ENCODE measurements around the gene AP3S2.
"Not testable (repeated sequence)": the region's sequence is repeated elsewhere in the genome, so short reads cannot be mapped to it uniquely, and the experiment has no call there.

Gene AP3S2

GRCh38 chr15:89797678-89798201, 96.1 kb downstream of the AP3S2 start:
- no peak for DNase-seq

GRCh38 chr15:89795996-89796395, 97.8 kb downstream of the AP3S2 start:
- no peak for DNase-seq

- no peak for DNase-seq
Observed at GRCh38 chr15:89794627-89795241, 99.1 kb downstream of the AP3S2 start.

- no peak for DNase-seq
Observed at GRCh38 chr15:89792106-89792805, 101.5 kb downstream of the AP3S2 start.

GRCh38 chr15:89790661-89791060, 103.1 kb downstream of the AP3S2 start:
- no peak for DNase-seq

GRCh38 chr15:89790206-89790605, 103.6 kb downstream of the AP3S2 start:
- DNase-seq, result no peak

GRCh38 chr15:89788585-89788984, 105.2 kb downstream of the AP3S2 start:
- DNase-seq, result not testable (repeated sequence)

GRCh38 chr15:89787944-89788343, 105.8 kb downstream of the AP3S2 start:
- DNase-seq, result no peak

GRCh38 chr15:89785774-89786140, 108.0 kb downstream of the AP3S2 start:
- no peak for DNase-seq

- no peak for DNase-seq
Observed at GRCh38 chr15:89785064-89785773, 108.6 kb downstream of the AP3S2 start.

GRCh38 chr15:89784686-89784960, 109.2 kb downstream of the AP3S2 start:
- DNase-seq, result no peak

GRCh38 chr15:89783861-89784685, 109.7 kb downstream of the AP3S2 start:
- no peak for DNase-seq

- no peak for DNase-seq
Observed at GRCh38 chr15:89783111-89783860, 110.5 kb downstream of the AP3S2 start.

GRCh38 chr15:89782619-89782950, 111.2 kb downstream of the AP3S2 start:
- not testable (repeated sequence) for DNase-seq

- peak; percentile 13 to 30 for DNase-seq
Observed at GRCh38 chr15:89781891-89782618, 111.7 kb downstream of the AP3S2 start.

- DNase-seq, result peak; percentile 37 to 55
Observed at GRCh38 chr15:89781055-89781454, 112.7 kb downstream of the AP3S2 start.

- DNase-seq, result no peak
Observed at GRCh38 chr15:89780601-89781000, 113.2 kb downstream of the AP3S2 start.
